GM23338 (cell line): Measurements from ENCODE around the gene SRCAP. TPM values are rescaled to one million over a fixed set of nuclear protein-coding genes. Genes with fewer than 3 reads are reported as not detected.

Experiments
- ATAC-seq: fragments of 200-7000 bp; cut with Tn5 transposase; 3 replicates; pipeline ENCODE4 v1.9.1; 2020
- DNase-seq: peaks from one replicate; pipeline ENCODE4 v3.0.0-alpha.2; 2015; ENCODE audit warnings: low spot score
- H2AFZ ChIP-seq: fragments of 200-600 bp; sonication (generic); 2 replicates; pipeline ENCODE4 v1.8.0; 2016; ENCODE audit warnings: antibody characterized with exemption, mild to moderate bottlenecking, moderate library complexity
- H3F3A ChIP-seq: fragments of 200-600 bp; sonication (generic); replicated peaks from 2 replicates; pipeline ENCODE4 v1.8.0; 2017; ENCODE audit warnings: antibody characterized with exemption, mixed run types, low read depth
- H3K27ac ChIP-seq: fragments of 200-600 bp; sonication (generic); 2 replicates; pipeline ENCODE4 v1.6.1; 2016; ENCODE audit warnings: low read depth
- H3K27me3 ChIP-seq: fragments of 200-600 bp; sonication (generic); 2 replicates; pipeline ENCODE4 v1.8.0; 2016; ENCODE audit warnings: mild to moderate bottlenecking, mixed run types, moderate library complexity; ENCODE audit not compliant: insufficient read depth
- H3K36me3 ChIP-seq: fragments of 200-600 bp; sonication (generic); 2 replicates; pipeline ENCODE4 v1.8.0; 2016; ENCODE audit warnings: mild to moderate bottlenecking; ENCODE audit not compliant: insufficient read depth
- H3K4me1 ChIP-seq: fragments of 200-600 bp; sonication (generic); 2 replicates; pipeline ENCODE4 v1.8.0; 2016; ENCODE audit warnings: mild to moderate bottlenecking, moderate library complexity; ENCODE audit not compliant: insufficient read depth
- H3K4me2 ChIP-seq: fragments of 200-600 bp; sonication (generic); 2 replicates; pipeline ENCODE4 v1.7.1; 2017; ENCODE audit warnings: mixed run types
- H3K4me3 ChIP-seq: fragments of 200-600 bp; sonication (generic); 2 replicates; pipeline ENCODE4 v1.6.1; 2016; ENCODE audit warnings: mixed run types
- H3K79me2 ChIP-seq: fragments of 200-600 bp; sonication (generic); replicated peaks from 2 replicates; pipeline ENCODE4 v1.8.0; 2017; ENCODE audit warnings: mild to moderate bottlenecking; ENCODE audit not compliant: insufficient read depth
- H3K9me2 ChIP-seq: fragments of 200-600 bp; sonication (generic); 2 replicates; pipeline ENCODE4 v1.8.0; 2017; ENCODE audit not compliant: insufficient read depth
- H4K20me1 ChIP-seq: fragments of 200-600 bp; sonication (generic); replicated peaks from 2 replicates; pipeline ENCODE4 v1.8.0; 2017; ENCODE audit warnings: mild to moderate bottlenecking; ENCODE audit not compliant: insufficient read depth
- H3K27ac Mint-ChIP-seq: 2 replicates; pipeline ENCODE4 v1.8.0; 2020; ENCODE audit warnings: inconsistent platforms, mild to moderate bottlenecking, moderate library complexity, mixed read lengths
- H3K27me3 Mint-ChIP-seq: 3 replicates; pipeline ENCODE4 v1.8.0; 2022; ENCODE audit warnings: low read depth, mild to moderate bottlenecking, moderate library complexity, mixed read lengths, inconsistent platforms; ENCODE audit not compliant: insufficient read depth, poor library complexity
- H3K36me3 Mint-ChIP-seq: 3 replicates; pipeline ENCODE4 v1.8.0; 2021; ENCODE audit warnings: low read depth, mild to moderate bottlenecking, inconsistent platforms, moderate library complexity, mixed read lengths
- H3K4me1 Mint-ChIP-seq: 3 replicates; pipeline ENCODE4 v1.8.0; 2020; ENCODE audit warnings: mild to moderate bottlenecking, inconsistent platforms, mixed read lengths
- H3K4me3 Mint-ChIP-seq: 3 replicates; pipeline ENCODE4 v1.8.0; 2021; ENCODE audit warnings: moderate library complexity, mild to moderate bottlenecking, inconsistent platforms, mixed read lengths
- H3K9me3 Mint-ChIP-seq: 3 replicates; pipeline ENCODE4 v1.8.0; 2020; ENCODE audit warnings: moderate library complexity, mild to moderate bottlenecking, inconsistent platforms, mixed read lengths
- CREB1 ChIP-seq: fragments of 250-450 bp; sonication (Bioruptor Pico); IDR thresholded peaks from 2 replicates; pipeline ENCODE4 v1.5.0; 2020; ENCODE audit warnings: low read depth, mild to moderate bottlenecking, moderate library complexity
- EZH2 ChIP-seq: fragments of 200-600 bp; sonication (generic); IDR thresholded peaks from one replicate; pipeline ENCODE4 v1.8.0; 2017; ENCODE audit warnings: antibody characterized with exemption, mild to moderate bottlenecking, low read depth; ENCODE audit not compliant: unreplicated experiment
- EZH2phosphoT487 ChIP-seq: fragments of 200-600 bp; sonication (generic); IDR thresholded peaks from one replicate; pipeline ENCODE4 v1.8.1; 2018; ENCODE audit warnings: antibody characterized with exemption; ENCODE audit not compliant: unreplicated experiment
- JUNB ChIP-seq: IDR thresholded peaks from one replicate; pipeline ENCODE4 v1.6.1; 2016; ENCODE audit warnings: antibody characterized with exemption; ENCODE audit not compliant: unreplicated experiment
- NANOG ChIP-seq: IDR thresholded peaks from 2 replicates; pipeline ENCODE4 v1.6.1; 2016; ENCODE audit warnings: antibody characterized with exemption, borderline replicate concordance
- POLR2AphosphoS5 ChIP-seq: IDR thresholded peaks from 2 replicates; pipeline ENCODE4 v1.6.1; 2016; ENCODE audit warnings: antibody characterized with exemption, low read depth
- STAT1 ChIP-seq: IDR thresholded peaks from one replicate; pipeline ENCODE4 v1.6.1; 2016; ENCODE audit warnings: antibody characterized with exemption; ENCODE audit not compliant: unreplicated experiment
- ZNF114 ChIP-seq: fragments of 250-450 bp; sonication (Bioruptor Pico); IDR thresholded peaks from 2 replicates; pipeline ENCODE4 v1.5.0; 2020; ENCODE audit warnings: mild to moderate bottlenecking, moderate library complexity
- ZNF331 ChIP-seq: fragments of 250-450 bp; sonication (Bioruptor Pico); IDR thresholded peaks from 2 replicates; pipeline ENCODE4 v1.5.0; 2020; ENCODE audit warnings: low read depth, mild to moderate bottlenecking, moderate library complexity
- polyA plus RNA-seq: library from polyadenylated mRNA; unstranded; fragments of >200 nt; fragmentation: Nextera tagmentation; extraction: Ambion mirVana; gene quantifications from 2 replicates; pipeline ENCODE4 v1.2.1, GENCODE V29; 2016
- total RNA-seq: library from RNA; depleted of rRNA; stranded (reverse); fragments of >200 nt; shearing (Covaris generic); gene quantifications from 2 replicates; pipeline ENCODE4 v1.2.3, GENCODE V29; 2014
- TF ChIP-seq, protein P1 (sequence below), 2 experiments: fragments of 200-600 bp in 1 of 2; sonication (generic) in 1 of 2; conservative IDR thresholded peaks; 2 replicates each; pipeline versions ENCODE4 v1.5.1 to v1.6.1; 2016 to 2017; ENCODE audit warnings: antibody characterized with exemption in 2 of 2, low read depth in 2 of 2, mild to moderate bottlenecking in 2 of 2, moderate library complexity in 1 of 2
- TF ChIP-seq, protein P2 (sequence below): IDR thresholded peaks from 2 replicates; pipeline ENCODE4 v1.6.1; 2016; ENCODE audit warnings: antibody characterized with exemption
- TF ChIP-seq, protein P3 (sequence below): IDR thresholded peaks from one replicate; pipeline ENCODE4 v1.6.1; 2018; ENCODE audit warnings: antibody characterized with exemption; ENCODE audit not compliant: unreplicated experiment
- TF ChIP-seq, protein P4 (sequence below): fragments of 250-450 bp; sonication (Bioruptor Pico); IDR thresholded peaks from 2 replicates; pipeline ENCODE4 v1.5.0; 2020; ENCODE audit warnings: mild to moderate bottlenecking, moderate library complexity

Gene SRCAP
- total and polyA plus RNA-seq, 2 experiments from 2014 or later, result 15.3 to 38.4 TPM

DNA sequence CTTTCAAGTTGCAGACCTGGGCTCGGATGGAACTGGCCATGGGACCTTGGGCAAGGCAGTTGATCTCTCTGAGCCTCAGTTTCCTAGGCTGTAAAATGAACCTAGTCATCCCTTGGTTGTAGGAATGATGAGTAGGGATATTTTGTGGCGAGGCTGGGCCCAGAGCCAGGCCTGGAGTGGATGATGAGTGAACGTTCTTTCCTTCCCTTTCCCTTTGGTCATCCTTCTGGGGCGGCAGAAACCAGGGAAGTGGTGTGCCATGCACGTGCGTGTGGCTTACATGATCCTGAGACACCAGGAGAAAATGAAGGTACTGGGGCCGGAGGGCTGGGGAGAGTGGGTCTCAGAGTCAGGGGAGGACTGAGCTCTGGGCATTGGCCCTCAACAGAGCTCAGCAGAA, 32.3 kb upstream of the SRCAP start:
- ATAC-seq, result no peak
- no peak overlapping the region for H3K27ac Mint-ChIP-seq
- peaks cover 34% of the 10 kb centered on the region for H3K36me3 Mint-ChIP-seq
- Histone ChIP-seq H3K27me3 (peaks cover 85% of the 10 kb centered on the region), H2AFZ (no peak overlapping the region), H3K4me2 (no peak overlapping the region), H4K20me1 (peaks cover 23% of the 10 kb centered on the region), H3K4me3 (no peak overlapping the region), H3F3A (no peaks in the 10 kb centered on the region), H3K27ac (no peak overlapping the region), H3K36me3 (no peaks in the 10 kb centered on the region), H3K9me2 (no peaks in the 10 kb centered on the region), H3K79me2 (no peaks in the 10 kb centered on the region), H3K4me1 (no peaks in the 10 kb centered on the region)
- H3K27me3 Mint-ChIP-seq, result peaks cover 66% of the 10 kb centered on the region
- H3K4me3 Mint-ChIP-seq, result no peak overlapping the region
- no peak for DNase-seq
- TF ChIP-seq, protein P1, sequence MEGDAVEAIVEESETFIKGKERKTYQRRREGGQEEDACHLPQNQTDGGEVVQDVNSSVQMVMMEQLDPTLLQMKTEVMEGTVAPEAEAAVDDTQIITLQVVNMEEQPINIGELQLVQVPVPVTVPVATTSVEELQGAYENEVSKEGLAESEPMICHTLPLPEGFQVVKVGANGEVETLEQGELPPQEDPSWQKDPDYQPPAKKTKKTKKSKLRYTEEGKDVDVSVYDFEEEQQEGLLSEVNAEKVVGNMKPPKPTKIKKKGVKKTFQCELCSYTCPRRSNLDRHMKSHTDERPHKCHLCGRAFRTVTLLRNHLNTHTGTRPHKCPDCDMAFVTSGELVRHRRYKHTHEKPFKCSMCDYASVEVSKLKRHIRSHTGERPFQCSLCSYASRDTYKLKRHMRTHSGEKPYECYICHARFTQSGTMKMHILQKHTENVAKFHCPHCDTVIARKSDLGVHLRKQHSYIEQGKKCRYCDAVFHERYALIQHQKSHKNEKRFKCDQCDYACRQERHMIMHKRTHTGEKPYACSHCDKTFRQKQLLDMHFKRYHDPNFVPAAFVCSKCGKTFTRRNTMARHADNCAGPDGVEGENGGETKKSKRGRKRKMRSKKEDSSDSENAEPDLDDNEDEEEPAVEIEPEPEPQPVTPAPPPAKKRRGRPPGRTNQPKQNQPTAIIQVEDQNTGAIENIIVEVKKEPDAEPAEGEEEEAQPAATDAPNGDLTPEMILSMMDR (conservative IDR thresholded peaks at IDR 0.05; ENCODE audit: low read depth in 2 of 2), result no peak
- TF ChIP-seq STAT1 (no peak), NANOG (no peak), JUNB (no peak), EZH2phosphoT487 (no peak), ZNF331 (no peak), EZH2 (no peak), CREB1 (no peak), ZNF114 (CRISPR knock-in tag) (no peak), POLR2AphosphoS5 (no peak)
- TF ChIP-seq, protein P2, sequence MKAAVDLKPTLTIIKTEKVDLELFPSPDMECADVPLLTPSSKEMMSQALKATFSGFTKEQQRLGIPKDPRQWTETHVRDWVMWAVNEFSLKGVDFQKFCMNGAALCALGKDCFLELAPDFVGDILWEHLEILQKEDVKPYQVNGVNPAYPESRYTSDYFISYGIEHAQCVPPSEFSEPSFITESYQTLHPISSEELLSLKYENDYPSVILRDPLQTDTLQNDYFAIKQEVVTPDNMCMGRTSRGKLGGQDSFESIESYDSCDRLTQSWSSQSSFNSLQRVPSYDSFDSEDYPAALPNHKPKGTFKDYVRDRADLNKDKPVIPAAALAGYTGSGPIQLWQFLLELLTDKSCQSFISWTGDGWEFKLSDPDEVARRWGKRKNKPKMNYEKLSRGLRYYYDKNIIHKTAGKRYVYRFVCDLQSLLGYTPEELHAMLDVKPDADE, result no peak
- TF ChIP-seq, protein P3, sequence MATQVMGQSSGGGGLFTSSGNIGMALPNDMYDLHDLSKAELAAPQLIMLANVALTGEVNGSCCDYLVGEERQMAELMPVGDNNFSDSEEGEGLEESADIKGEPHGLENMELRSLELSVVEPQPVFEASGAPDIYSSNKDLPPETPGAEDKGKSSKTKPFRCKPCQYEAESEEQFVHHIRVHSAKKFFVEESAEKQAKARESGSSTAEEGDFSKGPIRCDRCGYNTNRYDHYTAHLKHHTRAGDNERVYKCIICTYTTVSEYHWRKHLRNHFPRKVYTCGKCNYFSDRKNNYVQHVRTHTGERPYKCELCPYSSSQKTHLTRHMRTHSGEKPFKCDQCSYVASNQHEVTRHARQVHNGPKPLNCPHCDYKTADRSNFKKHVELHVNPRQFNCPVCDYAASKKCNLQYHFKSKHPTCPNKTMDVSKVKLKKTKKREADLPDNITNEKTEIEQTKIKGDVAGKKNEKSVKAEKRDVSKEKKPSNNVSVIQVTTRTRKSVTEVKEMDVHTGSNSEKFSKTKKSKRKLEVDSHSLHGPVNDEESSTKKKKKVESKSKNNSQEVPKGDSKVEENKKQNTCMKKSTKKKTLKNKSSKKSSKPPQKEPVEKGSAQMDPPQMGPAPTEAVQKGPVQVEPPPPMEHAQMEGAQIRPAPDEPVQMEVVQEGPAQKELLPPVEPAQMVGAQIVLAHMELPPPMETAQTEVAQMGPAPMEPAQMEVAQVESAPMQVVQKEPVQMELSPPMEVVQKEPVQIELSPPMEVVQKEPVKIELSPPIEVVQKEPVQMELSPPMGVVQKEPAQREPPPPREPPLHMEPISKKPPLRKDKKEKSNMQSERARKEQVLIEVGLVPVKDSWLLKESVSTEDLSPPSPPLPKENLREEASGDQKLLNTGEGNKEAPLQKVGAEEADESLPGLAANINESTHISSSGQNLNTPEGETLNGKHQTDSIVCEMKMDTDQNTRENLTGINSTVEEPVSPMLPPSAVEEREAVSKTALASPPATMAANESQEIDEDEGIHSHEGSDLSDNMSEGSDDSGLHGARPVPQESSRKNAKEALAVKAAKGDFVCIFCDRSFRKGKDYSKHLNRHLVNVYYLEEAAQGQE, result no peak
- TF ChIP-seq, protein P4, sequence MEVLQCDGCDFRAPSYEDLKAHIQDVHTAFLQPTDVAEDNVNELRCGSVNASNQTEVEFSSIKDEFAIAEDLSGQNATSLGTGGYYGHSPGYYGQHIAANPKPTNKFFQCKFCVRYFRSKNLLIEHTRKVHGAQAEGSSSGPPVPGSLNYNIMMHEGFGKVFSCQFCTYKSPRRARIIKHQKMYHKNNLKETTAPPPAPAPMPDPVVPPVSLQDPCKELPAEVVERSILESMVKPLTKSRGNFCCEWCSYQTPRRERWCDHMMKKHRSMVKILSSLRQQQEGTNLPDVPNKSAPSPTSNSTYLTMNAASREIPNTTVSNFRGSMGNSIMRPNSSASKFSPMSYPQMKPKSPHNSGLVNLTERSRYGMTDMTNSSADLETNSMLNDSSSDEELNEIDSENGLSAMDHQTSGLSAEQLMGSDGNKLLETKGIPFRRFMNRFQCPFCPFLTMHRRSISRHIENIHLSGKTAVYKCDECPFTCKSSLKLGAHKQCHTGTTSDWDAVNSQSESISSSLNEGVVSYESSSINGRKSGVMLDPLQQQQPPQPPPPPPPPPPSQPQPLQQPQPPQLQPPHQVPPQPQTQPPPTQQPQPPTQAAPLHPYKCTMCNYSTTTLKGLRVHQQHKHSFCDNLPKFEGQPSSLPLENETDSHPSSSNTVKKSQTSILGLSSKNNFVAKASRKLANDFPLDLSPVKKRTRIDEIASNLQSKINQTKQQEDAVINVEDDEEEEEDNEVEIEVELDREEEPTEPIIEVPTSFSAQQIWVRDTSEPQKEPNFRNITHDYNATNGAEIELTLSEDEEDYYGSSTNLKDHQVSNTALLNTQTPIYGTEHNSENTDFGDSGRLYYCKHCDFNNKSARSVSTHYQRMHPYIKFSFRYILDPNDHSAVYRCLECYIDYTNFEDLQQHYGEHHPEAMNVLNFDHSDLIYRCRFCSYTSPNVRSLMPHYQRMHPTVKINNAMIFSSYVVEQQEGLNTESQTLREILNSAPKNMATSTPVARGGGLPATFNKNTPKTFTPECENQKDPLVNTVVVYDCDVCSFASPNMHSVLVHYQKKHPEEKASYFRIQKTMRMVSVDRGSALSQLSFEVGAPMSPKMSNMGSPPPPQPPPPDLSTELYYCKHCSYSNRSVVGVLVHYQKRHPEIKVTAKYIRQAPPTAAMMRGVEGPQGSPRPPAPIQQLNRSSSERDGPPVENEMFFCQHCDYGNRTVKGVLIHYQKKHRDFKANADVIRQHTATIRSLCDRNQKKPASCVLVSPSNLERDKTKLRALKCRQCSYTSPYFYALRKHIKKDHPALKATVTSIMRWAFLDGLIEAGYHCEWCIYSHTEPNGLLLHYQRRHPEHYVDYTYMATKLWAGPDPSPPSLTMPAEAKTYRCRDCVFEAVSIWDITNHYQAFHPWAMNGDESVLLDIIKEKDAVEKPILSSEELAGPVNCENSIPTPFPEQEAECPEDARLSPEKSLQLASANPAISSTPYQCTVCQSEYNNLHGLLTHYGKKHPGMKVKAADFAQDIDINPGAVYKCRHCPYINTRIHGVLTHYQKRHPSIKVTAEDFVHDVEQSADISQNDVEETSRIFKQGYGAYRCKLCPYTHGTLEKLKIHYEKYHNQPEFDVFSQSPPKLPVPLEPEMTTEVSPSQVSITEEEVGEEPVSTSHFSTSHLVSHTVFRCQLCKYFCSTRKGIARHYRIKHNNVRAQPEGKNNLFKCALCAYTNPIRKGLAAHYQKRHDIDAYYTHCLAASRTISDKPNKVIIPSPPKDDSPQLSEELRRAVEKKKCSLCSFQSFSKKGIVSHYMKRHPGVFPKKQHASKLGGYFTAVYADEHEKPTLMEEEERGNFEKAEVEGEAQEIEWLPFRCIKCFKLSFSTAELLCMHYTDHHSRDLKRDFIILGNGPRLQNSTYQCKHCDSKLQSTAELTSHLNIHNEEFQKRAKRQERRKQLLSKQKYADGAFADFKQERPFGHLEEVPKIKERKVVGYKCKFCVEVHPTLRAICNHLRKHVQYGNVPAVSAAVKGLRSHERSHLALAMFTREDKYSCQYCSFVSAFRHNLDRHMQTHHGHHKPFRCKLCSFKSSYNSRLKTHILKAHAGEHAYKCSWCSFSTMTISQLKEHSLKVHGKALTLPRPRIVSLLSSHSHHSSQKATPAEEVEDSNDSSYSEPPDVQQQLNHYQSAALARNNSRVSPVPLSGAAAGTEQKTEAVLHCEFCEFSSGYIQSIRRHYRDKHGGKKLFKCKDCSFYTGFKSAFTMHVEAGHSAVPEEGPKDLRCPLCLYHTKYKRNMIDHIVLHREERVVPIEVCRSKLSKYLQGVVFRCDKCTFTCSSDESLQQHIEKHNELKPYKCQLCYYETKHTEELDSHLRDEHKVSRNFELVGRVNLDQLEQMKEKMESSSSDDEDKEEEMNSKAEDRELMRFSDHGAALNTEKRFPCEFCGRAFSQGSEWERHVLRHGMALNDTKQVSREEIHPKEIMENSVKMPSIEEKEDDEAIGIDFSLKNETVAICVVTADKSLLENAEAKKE (CRISPR knock-in tag), result no peak
- H3K9me3 Mint-ChIP-seq, result no peaks in the 10 kb centered on the region
- no peaks in the 10 kb centered on the region for H3K4me1 Mint-ChIP-seq
